ENCODE measurements around the gene FBXW8.

Gene FBXW8

GRCh38 chr12:117061555-117062079 lies 150.9 kb downstream of the FBXW8 start:
- DNase-seq: no peak

GRCh38 chr12:117063162-117063911 lies 152.6 kb downstream of the FBXW8 start:
- no peak for DNase-seq

DNA sequence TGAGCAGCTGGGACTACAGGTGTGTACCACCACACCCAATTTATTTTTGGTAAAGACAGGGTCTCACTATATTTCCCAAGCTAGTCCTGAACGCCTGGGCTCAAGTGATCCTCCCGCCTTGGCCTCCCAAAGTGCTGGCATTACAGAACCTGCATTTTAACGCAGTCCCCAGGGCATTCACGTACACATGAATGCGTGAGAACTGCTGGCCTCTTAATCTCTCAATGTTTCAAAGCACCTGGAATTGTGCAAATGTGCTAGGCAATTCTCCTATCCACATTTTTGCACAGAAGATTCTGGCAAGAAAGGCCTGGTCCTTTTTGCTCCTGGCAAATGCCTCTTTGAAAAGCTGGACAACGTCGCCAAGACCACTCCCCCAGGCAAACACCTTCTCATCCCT lies 153.3 kb downstream of the FBXW8 start:
- no peak for DNase-seq

DNA sequence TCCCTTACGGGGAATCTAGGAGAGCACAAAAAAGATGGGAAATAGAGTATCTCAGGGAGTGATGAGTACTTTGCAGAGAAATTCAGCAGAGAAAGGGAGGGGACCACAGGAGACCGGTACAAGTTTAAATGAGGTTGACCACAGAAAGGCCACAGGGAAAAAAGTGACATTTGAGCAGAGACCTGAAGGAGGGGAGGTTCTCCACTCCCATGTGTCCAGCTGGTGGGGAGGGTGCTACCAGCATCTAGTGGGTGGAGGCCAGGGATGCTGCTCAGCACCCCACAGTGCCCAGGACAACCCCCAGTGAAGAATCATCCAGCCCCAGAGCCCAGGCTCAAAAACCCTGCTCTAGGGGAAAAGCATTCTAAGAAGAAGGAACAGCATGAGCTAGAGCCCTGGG lies 153.8 kb downstream of the FBXW8 start:
- no peak for DNase-seq

GRCh38 chr12:117067016-117067415 lies 156.3 kb downstream of the FBXW8 start:
- DNase-seq: no peak

DNA sequence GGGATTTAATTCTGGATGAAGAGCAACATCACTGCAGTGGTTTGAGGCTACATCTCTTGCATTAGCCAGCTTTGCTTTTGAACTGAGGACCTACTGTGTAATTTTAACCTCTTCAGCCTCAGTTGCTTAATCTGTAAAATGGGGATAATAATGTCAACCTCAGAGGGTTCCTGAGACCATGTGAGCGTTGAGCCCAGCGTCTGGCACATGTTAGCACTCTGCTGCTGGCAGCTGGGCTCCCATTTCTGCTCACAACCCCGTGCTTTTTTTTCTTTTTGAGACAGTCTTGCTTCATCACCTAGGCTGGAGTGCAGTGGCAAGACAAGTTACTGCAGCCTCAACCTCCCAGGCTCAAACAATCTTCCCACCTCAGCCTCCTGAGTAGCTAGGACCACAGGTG lies 156.9 kb downstream of the FBXW8 start:
- DNase-seq: no peak

GRCh38 chr12:117068492-117068891 lies 157.7 kb downstream of the FBXW8 start:
- DNase-seq: no peak

- no peak for DNase-seq
These were observed 158.5 kb downstream of the FBXW8 start for GRCh38 chr12:117069101-117069797.

- DNase-seq: no peak
These were observed 159.5 kb downstream of the FBXW8 start for GRCh38 chr12:117069926-117070900.

GRCh38 chr12:117071009-117071408 lies 160.3 kb downstream of the FBXW8 start:
- no peak for DNase-seq

DNA sequence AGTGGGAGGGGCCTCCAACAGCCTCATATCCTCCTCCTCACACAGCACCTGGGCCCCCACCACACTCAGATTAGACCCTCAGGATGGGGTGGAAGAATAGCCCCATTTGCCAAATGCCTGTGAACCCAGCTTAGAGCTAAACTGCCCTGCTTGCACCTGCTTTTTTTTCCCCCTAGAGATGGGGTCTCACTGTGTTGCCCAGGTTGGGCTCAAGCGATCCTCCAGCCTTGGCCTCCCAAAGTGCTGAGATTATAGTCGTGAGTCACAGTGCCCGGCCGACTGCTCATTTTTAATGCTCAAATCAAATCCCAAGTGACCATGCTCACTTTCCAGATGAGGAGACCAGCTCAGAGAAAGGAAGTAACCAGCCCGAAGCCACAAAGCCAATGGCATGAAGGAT lies 161.4 kb downstream of the FBXW8 start:
- DNase-seq: no peak

GRCh38 chr12:117072736-117073490 lies 162.2 kb downstream of the FBXW8 start:
- DNase-seq: no peak

- no peak for DNase-seq
These were observed 162.9 kb downstream of the FBXW8 start for GRCh38 chr12:117073611-117074010.

DNA sequence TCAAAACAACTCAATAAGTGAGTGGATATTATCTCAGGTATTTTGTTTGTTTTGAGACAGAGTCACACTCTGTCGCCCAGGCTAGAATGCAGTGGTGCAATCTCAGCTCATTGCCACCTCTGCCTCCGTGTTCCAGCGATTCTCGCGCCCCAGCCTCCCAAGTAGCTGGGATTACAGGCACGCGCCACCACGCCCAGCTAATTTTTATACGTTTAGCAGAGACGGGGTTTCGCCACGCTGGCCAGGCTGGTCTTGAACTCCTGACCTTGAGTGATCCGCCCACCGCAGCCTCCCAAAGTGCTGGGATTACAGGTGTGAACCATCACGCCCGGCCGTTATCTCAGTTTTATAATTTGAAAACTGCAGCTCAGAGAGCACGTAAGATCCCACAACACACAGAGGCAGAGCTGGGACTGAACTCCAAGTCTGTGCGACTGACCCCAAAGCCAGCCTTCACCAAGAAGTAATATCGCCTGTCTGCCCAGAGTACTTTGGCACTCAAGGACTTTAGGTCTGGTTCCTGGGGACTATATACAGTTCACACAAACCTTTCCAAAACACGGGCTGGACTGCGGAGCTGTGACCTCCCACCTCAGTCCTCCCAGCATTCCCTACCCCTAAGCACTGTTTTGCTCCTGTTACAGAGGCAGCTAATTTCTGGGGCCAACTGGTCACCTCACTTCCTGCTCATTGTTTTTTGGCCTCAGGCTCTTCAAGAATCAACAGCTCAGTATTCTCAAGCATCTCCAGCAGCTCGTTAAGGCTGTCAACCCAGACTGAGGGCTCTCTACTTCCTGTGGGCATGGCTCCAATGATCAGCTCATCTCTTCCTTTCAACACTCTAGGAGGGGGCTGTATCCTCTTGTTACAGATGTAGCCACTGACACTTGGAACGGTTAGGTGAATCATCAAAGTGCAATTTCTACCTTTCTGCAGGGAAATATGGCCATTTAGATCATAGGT lies 165.9 kb downstream of the FBXW8 start:
- no peak for DNase-seq

DNA sequence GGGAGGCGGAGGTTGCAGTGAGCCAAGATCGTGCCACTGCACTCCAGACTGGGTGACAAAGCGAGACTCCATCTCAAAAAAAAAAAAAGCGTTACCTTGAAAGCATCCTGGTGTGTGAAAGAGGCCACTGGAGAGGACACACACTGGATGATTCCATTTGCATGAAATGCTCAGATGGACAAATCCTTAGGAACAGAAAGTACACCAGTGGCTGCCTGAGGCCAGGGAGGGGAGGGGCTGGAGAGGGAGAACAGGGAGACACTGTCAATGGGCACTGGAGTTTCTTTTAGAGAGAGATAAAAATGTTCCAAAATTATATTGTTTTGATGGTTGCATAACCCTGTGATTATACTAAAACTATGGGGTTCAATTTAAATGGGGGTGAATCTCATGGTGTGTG lies 168.7 kb downstream of the FBXW8 start:
- no peak for DNase-seq

- no peak for DNase-seq
These were observed 170.0 kb downstream of the FBXW8 start for GRCh38 chr12:117080661-117081144.
